Measurements from ENCODE around the gene ABCB11. TPM values are rescaled to one million over a fixed set of nuclear protein-coding genes. Genes with fewer than 3 reads are reported as not detected.

ABCB11 gene
- total RNA-seq, 4 donors from 2014 or later, result 0.13 TPM; not detected in 3

GRCh38 chr2:168920504-168921157, 110.5 kb downstream of the ABCB11 start:
- no peaks in the 10 kb centered on the region for H3K27me3 ChIP-seq
- no peaks in the 10 kb centered on the region for H3K4me1 ChIP-seq
- 13 to 16% methylated on average over 4 of the region's 4 CpGs for WGBS, 2 donors (ENCODE audit: low coverage in 1 of 2)
- H3K36me3 ChIP-seq, result no peaks in the 10 kb centered on the region
- no peak overlapping the region for H3K27ac ChIP-seq
- no peak for ATAC-seq
- H3K4me3 ChIP-seq, result no peak overlapping the region
- TF ChIP-seq POLR2AphosphoS5 (IDR thresholded peaks at IDR 0.05), result no peak
- peak; percentile 34 to 62 (median 58) for TF ChIP-seq CTCF (IDR thresholded peaks at IDR 0.05)
- TF ChIP-seq POLR2A (IDR thresholded peaks at IDR 0.05), result no peak
- TF ChIP-seq EP300 (IDR thresholded peaks at IDR 0.05), result no peak
- H3K9me3 ChIP-seq, result peaks cover 0 to 4% (median 0%) of the 10 kb centered on the region in 3 donors

- Histone ChIP-seq H3K27ac (no peak overlapping the region), H3K4me1 (peaks cover 0 to 11% (median 4%) of the 10 kb centered on the region in 3 donors), H3K4me3 (no peak overlapping the region), H3K27me3 (no peaks in the 10 kb centered on the region), H3K9me3 (peaks cover 0 to 7% (median 0%) of the 10 kb centered on the region in 3 donors), H3K36me3 (no peaks in the 10 kb centered on the region)
- 84 to 95% methylated on average over 4 of the region's 4 CpGs for WGBS, 2 donors (ENCODE audit: low coverage in 1 of 2)
- ATAC-seq, result no peak
- no peak for TF ChIP-seq CTCF (IDR thresholded peaks at IDR 0.05)
- TF ChIP-seq EP300 (IDR thresholded peaks at IDR 0.05), result no peak
- TF ChIP-seq POLR2AphosphoS5 (IDR thresholded peaks at IDR 0.05), result no peak
- TF ChIP-seq POLR2A (IDR thresholded peaks at IDR 0.05), result no peak
Measured at GRCh38 chr2:168916331-168916675, 114.8 kb downstream of the ABCB11 start.

- H3K27ac ChIP-seq, result no peak overlapping the region
- TF ChIP-seq EP300 (IDR thresholded peaks at IDR 0.05) (no peak), POLR2AphosphoS5 (IDR thresholded peaks at IDR 0.05) (no peak), POLR2A (IDR thresholded peaks at IDR 0.05) (no peak)
- WGBS, 2 donors (ENCODE audit: low coverage in 1 of 2), result 92 to 95% methylated on average over 2 to 3 of the region's 3 CpGs
- peaks cover 0 to 7% (median 0%) of the 10 kb centered on the region in 3 donors for H3K9me3 ChIP-seq
- H3K27me3 ChIP-seq, result no peaks in the 10 kb centered on the region
- H3K4me3 ChIP-seq, result no peak overlapping the region
- no peaks in the 10 kb centered on the region for H3K36me3 ChIP-seq
- ATAC-seq, result no peak
- H3K4me1 ChIP-seq, result peaks cover 0 to 11% (median 4%) of the 10 kb centered on the region in 3 donors
Measured at GRCh38 chr2:168915441-168916330, 115.4 kb downstream of the ABCB11 start.

- Histone ChIP-seq H3K27me3 (no peaks in the 10 kb centered on the region), H3K9me3 (peaks cover 0 to 7% (median 0%) of the 10 kb centered on the region in 3 donors), H3K4me3 (no peak overlapping the region), H3K4me1 (peaks cover 0 to 11% (median 4%) of the 10 kb centered on the region in 3 donors), H3K27ac (no peak overlapping the region), H3K36me3 (no peaks in the 10 kb centered on the region)
- ATAC-seq, result no peak
- TF ChIP-seq EP300 (IDR thresholded peaks at IDR 0.05) (no peak), CTCF (IDR thresholded peaks at IDR 0.05) (no peak)
- 80 to 100% methylated on average over 1 of the region's 4 CpGs for WGBS, 2 donors (ENCODE audit: low coverage in 1 of 2)
Measured at GRCh38 chr2:168913495-168913894, 117.6 kb downstream of the ABCB11 start.

- TF ChIP-seq POLR2A (IDR thresholded peaks at IDR 0.05) (no peak), CTCF (IDR thresholded peaks at IDR 0.05) (no peak), EP300 (IDR thresholded peaks at IDR 0.05) (no peak), POLR2AphosphoS5 (IDR thresholded peaks at IDR 0.05) (no peak)
- Histone ChIP-seq H3K4me3 (peak overlapping the region in 1 of 2 donors; percentile 21), H3K36me3 (no peaks in the 10 kb centered on the region), H3K4me1 (peaks cover 0 to 11% (median 4%) of the 10 kb centered on the region in 3 donors), H3K27me3 (no peaks in the 10 kb centered on the region), H3K27ac (no peak overlapping the region), H3K9me3 (peaks cover 0 to 7% (median 0%) of the 10 kb centered on the region in 3 donors)
- peak; percentile 70 for ATAC-seq
- WGBS, 2 donors (ENCODE audit: low coverage in 1 of 2), result 12 to 20% methylated on average over 1 to 11 of the region's 21 CpGs
Measured at GRCh38 chr2:168912901-168913369, 118.2 kb downstream of the ABCB11 start.
